ENCODE data around the gene DYSF.

Gene DYSF

GRCh38 chr2:71662665-71663394 lies 209.5 kb downstream of the DYSF start:
- no peak for DNase-seq

GRCh38 chr2:71664161-71664560 lies 210.8 kb downstream of the DYSF start:
- no peak for DNase-seq

GRCh38 chr2:71665168-71666093 lies 212.1 kb downstream of the DYSF start:
- DNase-seq, result no peak

GRCh38 chr2:71666094-71666474 lies 212.7 kb downstream of the DYSF start:
- DNase-seq, result no peak

- DNase-seq, result no peak
Measured at GRCh38 chr2:71667256-71668182, 214.2 kb downstream of the DYSF start.

GRCh38 chr2:71668326-71669057 lies 215.1 kb downstream of the DYSF start:
- DNase-seq, result no peak

- no peak for DNase-seq
Measured at GRCh38 chr2:71669058-71669456, 215.7 kb downstream of the DYSF start.

- no peak for DNase-seq
Measured at GRCh38 chr2:71669628-71670429, 216.5 kb downstream of the DYSF start.

- no peak for DNase-seq
Measured at GRCh38 chr2:71670430-71670795, 217.1 kb downstream of the DYSF start.

GRCh38 chr2:71671203-71671854 lies 218.0 kb downstream of the DYSF start:
- no peak for DNase-seq

- no peak for DNase-seq
Measured at GRCh38 chr2:71671895-71672825, 218.8 kb downstream of the DYSF start.

GRCh38 chr2:71672826-71673795 lies 219.8 kb downstream of the DYSF start:
- DNase-seq, result no peak

- no peak for DNase-seq
Measured at GRCh38 chr2:71674158-71674851, 220.9 kb downstream of the DYSF start.

GRCh38 chr2:71675296-71675695 lies 221.9 kb downstream of the DYSF start:
- no peak for DNase-seq

GRCh38 chr2:71678874-71679273 lies 225.5 kb downstream of the DYSF start:
- DNase-seq, result no peak

GRCh38 chr2:71679491-71679890 lies 226.1 kb downstream of the DYSF start:
- no peak for DNase-seq

- no peak for DNase-seq
Measured at GRCh38 chr2:71680925-71681324, 227.6 kb downstream of the DYSF start.

GRCh38 chr2:71681626-71682025 lies 228.3 kb downstream of the DYSF start:
- DNase-seq, result no peak
